Endodermal cell (in vitro differentiated cells): ENCODE results near the gene MED14. TPM values are rescaled to one million over a fixed set of nuclear protein-coding genes. Genes with fewer than 3 reads are reported as not detected.
A peak's percentile ranks its signal among the peaks of the same experiment; 100 is the strongest.

ENCODE experiments used
- DNase-seq: peaks from one replicate; pipeline ENCODE4 v3.0.0-alpha.2; 2017
- H3K27ac ChIP-seq: 2 replicates; pipeline ENCODE4 v1.5.1; 2013; ENCODE audit warnings: mild to moderate bottlenecking, low read depth, low read length, moderate library complexity
- H3K27me3 ChIP-seq: 2 replicates; pipeline ENCODE4 v1.6.1; 2013; ENCODE audit warnings: mild to moderate bottlenecking, low read length, moderate library complexity; ENCODE audit not compliant: insufficient read depth, control insufficient read depth, poor library complexity, severe bottlenecking
- H3K36me3 ChIP-seq: 2 replicates; pipeline ENCODE4 v1.7.0; 2013; ENCODE audit warnings: mild to moderate bottlenecking, low read length, moderate library complexity; ENCODE audit not compliant: control insufficient read depth, insufficient read depth
- H3K4me1 ChIP-seq: one replicate; pipeline ENCODE4 v1.7.0; 2013; ENCODE audit warnings: low read length; ENCODE audit not compliant: control insufficient read depth, insufficient read depth
- H3K4me3 ChIP-seq: 2 replicates; pipeline ENCODE4 v1.5.1; 2013; ENCODE audit warnings: mild to moderate bottlenecking, low read length, moderate library complexity
- H3K9ac ChIP-seq: 2 replicates; pipeline ENCODE4 v1.6.1; 2013; ENCODE audit warnings: mild to moderate bottlenecking, low read length, moderate library complexity; ENCODE audit not compliant: poor library complexity, severe bottlenecking; ENCODE audit errors: extremely low read depth
- H3K9me3 ChIP-seq: 2 replicates; pipeline ENCODE4 v1.6.1; 2013; ENCODE audit warnings: mild to moderate bottlenecking, low read length, moderate library complexity; ENCODE audit not compliant: control insufficient read depth
- H3K27ac Mint-ChIP-seq: 2 replicates; pipeline ENCODE4 v1.8.0; 2020; ENCODE audit warnings: mixed read lengths
- H3K27me3 Mint-ChIP-seq: 2 replicates; pipeline ENCODE4 v1.8.0; 2021; ENCODE audit warnings: mild to moderate bottlenecking, mixed read lengths; ENCODE audit not compliant: insufficient read depth
- H3K36me3 Mint-ChIP-seq: 2 replicates; pipeline ENCODE4 v1.8.0; 2020; ENCODE audit warnings: low read depth, mixed read lengths
- H3K4me1 Mint-ChIP-seq: 2 replicates; pipeline ENCODE4 v1.8.0; 2020; ENCODE audit warnings: mixed read lengths
- H3K4me3 Mint-ChIP-seq: 2 replicates; pipeline ENCODE4 v1.8.0; 2020; ENCODE audit warnings: mild to moderate bottlenecking, moderate library complexity, mixed read lengths
- H3K9me3 Mint-ChIP-seq: 2 replicates; pipeline ENCODE4 v1.8.0; 2020; ENCODE audit warnings: mild to moderate bottlenecking, mixed read lengths
- WGBS, 2 experiments: methylation state at CpG; one replicate each; pipeline versions ENCODE4 v1.1.5 to v1.1.7; 2013; ENCODE audit warnings: missing lambda C conversion rate in 2 of 2, mixed read lengths in 1 of 2; ENCODE audit not compliant: insufficient coverage in 1 of 2, insufficient read length in 1 of 2; 5-methylcytosine and 5-hydroxymethylcytosine counted together
- total RNA-seq, 2 donors: library from RNA; stranded (reverse); fragmentation: NEBNext Ultra II Directional in 1 of 2; extraction: Animal tissue kit (Norgen Biotek cat#: 25700) in 1 of 2; gene quantifications; 2 replicates in 1 of 2; 3 replicates in 1 of 2; pipeline ENCODE4 v1.2.1, GENCODE V29; 2021
- TF ChIP-seq, protein P1 (sequence below): fragments of 200-600 bp; sonication (generic); conservative IDR thresholded peaks from 2 replicates; pipeline ENCODE4 v1.5.0; 2021; ENCODE audit warnings: antibody characterized with exemption, mild to moderate bottlenecking

Gene MED14
- total RNA-seq, 2 donors from 2014 or later: 50.4 to 53.4 TPM

DNA sequence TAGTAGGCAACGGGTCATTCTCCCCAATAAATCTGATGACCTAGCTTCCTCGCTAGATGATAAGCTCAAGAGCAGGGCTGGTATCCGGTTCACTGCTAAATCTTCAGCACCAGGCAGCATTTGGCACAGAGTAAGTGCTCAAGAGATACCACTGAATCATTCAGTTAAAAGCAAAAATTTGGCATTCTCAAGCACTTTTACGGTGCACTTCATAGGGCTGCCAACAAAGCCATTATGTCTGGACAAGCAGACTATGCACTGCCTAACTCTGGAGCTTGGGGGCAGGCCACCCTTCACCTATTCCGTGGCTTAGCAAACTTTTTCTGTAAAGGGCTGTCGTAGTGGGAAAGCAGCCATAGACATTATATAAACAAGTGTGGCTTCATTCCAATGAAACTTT, 64.2 kb downstream of the MED14 start:
- no peak overlapping the region for H3K27ac ChIP-seq
- H3K4me3 ChIP-seq: no peak overlapping the region
- peaks cover 54% of the 10 kb centered on the region for H3K36me3 Mint-ChIP-seq
- no peaks in the 10 kb centered on the region for H3K4me1 Mint-ChIP-seq
- no peaks in the 10 kb centered on the region for H3K27me3 ChIP-seq
- no peak overlapping the region for H3K4me3 Mint-ChIP-seq
- H3K9me3 Mint-ChIP-seq: peaks cover 15% of the 10 kb centered on the region
- 96 to 100% methylated on average over 3 to 6 of the region's 6 CpGs for WGBS, 2 experiments
- no peaks in the 10 kb centered on the region for H3K4me1 ChIP-seq
- TF ChIP-seq, protein P1, sequence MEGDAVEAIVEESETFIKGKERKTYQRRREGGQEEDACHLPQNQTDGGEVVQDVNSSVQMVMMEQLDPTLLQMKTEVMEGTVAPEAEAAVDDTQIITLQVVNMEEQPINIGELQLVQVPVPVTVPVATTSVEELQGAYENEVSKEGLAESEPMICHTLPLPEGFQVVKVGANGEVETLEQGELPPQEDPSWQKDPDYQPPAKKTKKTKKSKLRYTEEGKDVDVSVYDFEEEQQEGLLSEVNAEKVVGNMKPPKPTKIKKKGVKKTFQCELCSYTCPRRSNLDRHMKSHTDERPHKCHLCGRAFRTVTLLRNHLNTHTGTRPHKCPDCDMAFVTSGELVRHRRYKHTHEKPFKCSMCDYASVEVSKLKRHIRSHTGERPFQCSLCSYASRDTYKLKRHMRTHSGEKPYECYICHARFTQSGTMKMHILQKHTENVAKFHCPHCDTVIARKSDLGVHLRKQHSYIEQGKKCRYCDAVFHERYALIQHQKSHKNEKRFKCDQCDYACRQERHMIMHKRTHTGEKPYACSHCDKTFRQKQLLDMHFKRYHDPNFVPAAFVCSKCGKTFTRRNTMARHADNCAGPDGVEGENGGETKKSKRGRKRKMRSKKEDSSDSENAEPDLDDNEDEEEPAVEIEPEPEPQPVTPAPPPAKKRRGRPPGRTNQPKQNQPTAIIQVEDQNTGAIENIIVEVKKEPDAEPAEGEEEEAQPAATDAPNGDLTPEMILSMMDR: peak; percentile 39
- no peak overlapping the region for H3K27ac Mint-ChIP-seq
- no peak overlapping the region for H3K9ac ChIP-seq
- no peaks in the 10 kb centered on the region for H3K9me3 ChIP-seq
- peaks cover 59% of the 10 kb centered on the region for H3K36me3 ChIP-seq
- no peak for DNase-seq
- no peaks in the 10 kb centered on the region for H3K27me3 Mint-ChIP-seq

DNA sequence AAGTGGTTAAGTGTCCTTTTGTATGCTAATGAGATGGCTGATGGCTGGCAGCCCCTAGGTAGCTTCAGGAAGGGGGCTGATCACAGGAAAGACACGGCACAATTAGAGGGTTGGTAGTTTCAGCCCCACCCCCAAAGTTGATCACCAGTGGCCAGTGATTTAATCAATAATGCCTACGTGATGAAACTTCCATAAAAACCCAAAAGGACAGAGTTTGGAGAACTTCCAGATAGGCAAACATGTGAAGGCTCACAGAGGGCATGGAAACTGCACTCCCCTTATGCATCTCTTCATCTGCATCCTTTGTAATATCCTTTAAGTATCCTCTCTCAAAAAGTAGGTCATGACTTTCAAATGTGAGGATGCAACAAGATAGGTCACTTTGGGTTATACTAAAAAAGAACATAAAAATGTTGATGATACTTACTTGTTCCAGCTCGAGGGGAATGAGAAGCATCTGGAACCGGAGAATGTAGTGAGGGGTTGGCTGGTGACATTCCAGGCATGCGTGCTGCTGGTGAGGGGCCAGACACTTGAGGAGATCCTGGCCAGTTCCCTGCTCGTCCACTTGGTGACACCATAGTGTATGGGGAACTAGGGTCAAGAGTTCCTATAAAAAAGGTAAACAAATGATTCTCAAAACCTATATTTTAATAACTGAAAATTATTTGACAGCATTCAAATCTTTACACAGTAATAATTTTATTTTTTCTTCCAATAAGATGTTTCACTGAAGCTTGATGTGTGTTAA, 71.3 kb downstream of the MED14 start:
- Mint-ChIP-seq H3K27ac (no peak overlapping the region), H3K9me3 (peaks cover 21% of the 10 kb centered on the region), H3K27me3 (no peaks in the 10 kb centered on the region), H3K4me1 (peaks cover 2% of the 10 kb centered on the region), H3K4me3 (no peak overlapping the region), H3K36me3 (peaks cover 54% of the 10 kb centered on the region)
- TF ChIP-seq, protein P1: peak; percentile 73
- H3K4me1 ChIP-seq: no peaks in the 10 kb centered on the region
- H3K9ac ChIP-seq: no peak overlapping the region
- H3K4me3 ChIP-seq: no peak overlapping the region
- 82% methylated on average over 5 of the region's 6 CpGs; no CpG with 5 or more reads in 1 of the 2 experiments for WGBS, 2 experiments
- H3K27ac ChIP-seq: no peak overlapping the region
- H3K36me3 ChIP-seq: peaks cover 59% of the 10 kb centered on the region
- no peaks in the 10 kb centered on the region for H3K27me3 ChIP-seq
- no peaks in the 10 kb centered on the region for H3K9me3 ChIP-seq
- DNase-seq: peak; percentile 90

DNA sequence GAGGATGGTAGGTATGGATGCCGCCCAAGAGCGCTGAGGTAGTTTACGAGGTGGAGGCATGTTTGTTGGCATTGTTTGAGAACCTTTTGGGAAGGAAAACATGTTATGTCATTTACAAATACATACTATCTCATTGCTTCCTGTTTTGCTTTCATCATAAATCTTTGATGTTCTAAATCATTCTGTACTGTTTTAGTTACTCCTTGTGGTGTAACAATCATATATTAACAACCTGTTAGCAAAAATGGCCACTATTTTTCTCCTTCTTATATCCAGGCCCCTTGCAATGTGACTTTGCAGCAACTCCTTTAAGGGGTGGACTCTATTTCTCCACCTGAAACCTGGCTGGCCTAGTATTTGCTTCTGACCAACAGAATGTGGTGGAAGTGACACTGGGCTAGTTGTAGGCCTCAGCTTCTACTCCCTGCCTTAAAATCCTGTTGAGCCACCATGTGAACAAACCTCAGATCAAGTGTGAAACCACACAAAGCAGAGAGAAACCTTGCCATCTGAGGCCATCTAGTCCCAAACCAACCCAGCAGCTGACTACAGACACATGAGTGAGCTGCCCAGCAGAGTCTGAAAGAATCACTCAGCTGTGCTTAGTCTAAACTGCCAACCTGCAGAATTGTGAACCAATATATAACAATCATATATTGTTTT, 72.1 kb downstream of the MED14 start:
- peaks cover 2% of the 10 kb centered on the region for H3K4me1 Mint-ChIP-seq
- H3K36me3 ChIP-seq: peaks cover 51% of the 10 kb centered on the region
- H3K4me3 ChIP-seq: no peak overlapping the region
- no peaks in the 10 kb centered on the region for H3K4me1 ChIP-seq
- no peaks in the 10 kb centered on the region for H3K27me3 Mint-ChIP-seq
- no peak overlapping the region for H3K27ac Mint-ChIP-seq
- H3K36me3 Mint-ChIP-seq: peaks cover 54% of the 10 kb centered on the region
- DNase-seq: no peak
- H3K9me3 ChIP-seq: no peaks in the 10 kb centered on the region
- H3K4me3 Mint-ChIP-seq: no peak overlapping the region
- no peaks in the 10 kb centered on the region for H3K27me3 ChIP-seq
- peaks cover 21% of the 10 kb centered on the region for H3K9me3 Mint-ChIP-seq
- no peak overlapping the region for H3K9ac ChIP-seq
- no CpG with 5 or more reads among the region's 3 CpGs for WGBS, 2 experiments
- no peak overlapping the region for H3K27ac ChIP-seq
- TF ChIP-seq, protein P1: no peak
